Esophagus muscularis mucosa (tissue), 4 donors: ENCODE results near the gene SNF8. TPM values are rescaled to one million over a fixed set of nuclear protein-coding genes. Genes with fewer than 3 reads are reported as not detected.

Experiments
- DNase-seq: peaks from one replicate; pipeline ENCODE4 v3.0.0-alpha.2; 2017; ENCODE audit errors: extremely low spot score
- H3K27ac ChIP-seq, 4 donors: fragments of 200-600 bp; sonication (generic); replicated peaks in 1 of 4; 1 replicate in 3 of 4; 2 replicates in 1 of 4; pipeline ENCODE4 v1.5.1; 2016 to 2019; ENCODE audit warnings: mild to moderate bottlenecking in 1 of 4
- H3K27me3 ChIP-seq, 4 donors: fragments of 200-600 bp; sonication (generic); one replicate each; pipeline versions ENCODE4 v1.5.1 to v1.6.0; 2016 to 2019
- H3K36me3 ChIP-seq, 4 donors: fragments of 200-600 bp; sonication (generic); one replicate each; pipeline ENCODE4 v1.5.1; 2016 to 2019
- H3K4me1 ChIP-seq, 4 donors: fragments of 200-600 bp; sonication (generic); one replicate each; pipeline ENCODE4 v1.5.1; 2016 to 2019
- H3K4me3 ChIP-seq, 4 donors: fragments of 200-600 bp; sonication (generic); 1 replicate in 2 of 4; 2 replicates in 2 of 4; pipeline ENCODE4 v1.5.1; 2016 to 2019; ENCODE audit warnings: mild to moderate bottlenecking in 4 of 4, moderate library complexity in 1 of 4
- H3K9me3 ChIP-seq, 4 donors: fragments of 200-600 bp; sonication (generic); 1 replicate in 3 of 4; 2 replicates in 1 of 4; pipeline ENCODE4 v1.5.1; 2016 to 2019
- CTCF ChIP-seq, 3 experiments: fragments of 200-600 bp in 2 of 3; fragments of 450-650 bp in 1 of 3; sonication (generic) in 2 of 3; IDR thresholded peaks; one replicate each; pipeline ENCODE4 v1.5.1; 2017 to 2019; ENCODE audit warnings: antibody characterized with exemption in 3 of 3, mild to moderate bottlenecking in 2 of 3, moderate library complexity in 1 of 3
- EP300 ChIP-seq: sonication (generic); formaldehyde crosslinking; IDR thresholded peaks from one replicate; pipeline ENCODE4 v1.6.1; 2017; ENCODE audit warnings: antibody characterized with exemption
- POLR2A ChIP-seq: fragments of 450-650 bp; IDR thresholded peaks from one replicate; pipeline ENCODE4 v1.6.1; 2017; ENCODE audit warnings: antibody characterized with exemption, moderate library complexity, mild to moderate bottlenecking, low read depth
- POLR2AphosphoS5 ChIP-seq, 2 donors: sonication (generic); formaldehyde crosslinking; IDR thresholded peaks; one replicate each; pipeline ENCODE4 v1.6.1; 2017; ENCODE audit warnings: antibody characterized with exemption in 2 of 2
- WGBS: methylation state at CpG from one replicate; pipeline ENCODE4 v1.1.5; 2018; 5-methylcytosine and 5-hydroxymethylcytosine counted together
- intact Hi-C: fragments of 100-400 bp; cut with DNase I; formaldehyde crosslinking; loops from one replicate; pipeline ENCODE4 v1.15.1; 2023
- total RNA-seq, 4 donors: library from RNA; depleted of rRNA; stranded (reverse); fragments of >200 nt; gene quantifications; one replicate each; pipeline versions ENCODE4 v1.1.0 to v1.2.1, GENCODE V29; 2016

The SNF8 gene
- total RNA-seq, 4 donors from 2014 or later = 80.6 to 97.1 (median 92.3) TPM

- H3K4me1 ChIP-seq = peaks cover 0 to 8% (median 0%) of the 10 kb centered on the region in 4 donors
- intact Hi-C loops = no loop called here
- H3K27me3 ChIP-seq = no peaks in the 10 kb centered on the region
- WGBS = 45% methylated on average over 1 of the region's 1 CpG
- H3K36me3 ChIP-seq = peaks cover 74 to 100% (median 97%) of the 10 kb centered on the region in 4 donors
- no peak for TF ChIP-seq POLR2AphosphoS5 (IDR thresholded peaks at IDR 0.05)
- no peak for TF ChIP-seq CTCF (IDR thresholded peaks at IDR 0.05)
- TF ChIP-seq POLR2A = no peak
- TF ChIP-seq EP300 = no peak
- no peaks in the 10 kb centered on the region for H3K9me3 ChIP-seq
- H3K4me3 ChIP-seq = no peak overlapping the region
- H3K27ac ChIP-seq = no peak overlapping the region
- no peak for DNase-seq
These were observed 14.9 kb downstream of the SNF8 start for GRCh38 chr17:48929812-48930165.

DNA sequence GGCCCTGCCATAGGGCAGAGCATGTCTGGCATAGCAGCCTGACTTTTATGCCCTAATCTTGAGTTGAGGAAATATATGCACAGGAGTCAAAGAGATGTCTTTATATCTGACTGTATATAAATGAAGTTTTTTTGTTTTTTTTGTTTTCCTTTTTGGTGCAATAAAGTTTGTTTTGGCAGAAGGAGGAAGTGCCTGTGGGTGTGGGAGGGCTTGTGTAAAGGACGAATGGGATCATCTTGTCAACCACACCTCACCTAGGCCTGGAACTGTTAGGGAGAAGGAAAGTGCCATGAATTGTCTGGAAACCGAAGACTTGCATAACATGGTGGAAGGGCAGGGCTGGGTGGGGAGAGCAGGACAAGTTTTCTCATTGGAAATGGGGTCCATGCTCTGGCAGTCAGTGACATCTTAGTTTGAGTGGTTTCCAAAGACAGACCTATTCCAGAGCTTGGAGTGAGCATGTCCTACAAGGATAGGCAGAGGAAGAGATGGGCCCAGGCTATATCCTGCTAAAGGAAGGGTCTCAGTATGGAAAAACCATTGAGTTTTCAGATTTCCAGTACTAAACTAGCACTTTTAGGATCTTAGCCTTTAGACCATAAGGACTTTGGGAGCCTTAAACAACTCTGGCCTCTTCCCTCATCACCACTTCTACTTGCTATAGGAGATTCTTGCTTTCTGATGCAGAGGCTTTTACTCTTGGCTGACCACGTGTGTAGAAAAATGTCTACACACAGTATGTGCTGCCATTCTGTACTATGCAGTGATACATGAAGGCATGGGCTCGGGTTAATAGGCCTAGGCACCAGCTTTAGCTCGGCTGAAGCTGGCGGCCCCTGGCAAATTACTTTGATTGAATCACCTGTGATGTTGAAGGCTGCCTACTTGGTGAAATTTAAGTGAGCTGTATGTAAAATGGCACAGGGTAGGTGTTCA, 15.5 kb downstream of the SNF8 start:
- intact Hi-C loops = no loop called here
- no peaks in the 10 kb centered on the region for H3K27me3 ChIP-seq
- WGBS = 82% methylated on average over 6 of the region's 6 CpGs
- H3K36me3 ChIP-seq = peaks cover 76 to 100% (median 97%) of the 10 kb centered on the region in 4 donors
- H3K9me3 ChIP-seq = no peaks in the 10 kb centered on the region
- H3K27ac ChIP-seq = no peak overlapping the region
- no peak for DNase-seq
- H3K4me3 ChIP-seq = no peak overlapping the region
- TF ChIP-seq CTCF (IDR thresholded peaks at IDR 0.05) = no peak
- TF ChIP-seq POLR2A = no peak
- TF ChIP-seq POLR2AphosphoS5 (IDR thresholded peaks at IDR 0.05) = peak in 1 of 2 donors; percentile 2
- peaks cover 0 to 8% (median 0%) of the 10 kb centered on the region in 4 donors for H3K4me1 ChIP-seq

DNA sequence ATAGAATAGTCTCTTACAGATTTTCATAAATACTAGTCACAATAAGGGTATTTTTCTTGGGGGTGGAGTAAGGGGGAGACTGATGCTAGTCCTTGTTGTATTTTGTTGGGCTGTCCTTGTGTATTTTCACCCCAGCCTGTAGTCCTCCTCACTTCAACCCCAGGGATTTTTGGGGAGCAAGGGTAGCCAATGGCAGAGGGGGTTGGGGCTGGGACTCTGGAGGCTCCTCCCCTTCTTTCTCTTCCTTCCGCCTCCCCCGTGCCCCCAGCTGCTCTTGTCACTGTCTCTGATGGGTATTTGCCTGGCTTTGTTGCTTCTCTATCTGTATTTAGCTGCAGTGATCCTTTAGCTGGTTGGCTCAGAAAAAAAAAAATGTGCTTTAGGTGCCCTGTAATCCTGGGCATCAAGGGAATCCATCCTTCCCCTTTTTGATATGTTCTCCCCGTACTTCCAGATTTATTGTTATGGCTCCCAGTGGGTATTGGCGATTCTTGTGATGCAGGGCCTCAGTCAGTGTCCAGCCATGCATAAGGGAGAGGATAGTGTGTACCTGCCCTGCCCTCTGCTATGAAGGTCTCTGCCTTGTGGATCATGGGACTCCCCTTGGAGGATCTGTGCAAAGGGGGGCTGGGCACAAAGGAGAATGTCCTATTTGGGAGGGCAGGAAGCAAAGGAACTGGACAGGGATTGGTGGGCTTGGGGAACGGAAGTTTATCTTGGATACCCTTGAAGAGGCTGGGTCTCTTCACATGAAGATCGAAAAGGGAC, 16.5 kb downstream of the SNF8 start:
- Histone ChIP-seq H3K36me3 (peaks cover 83 to 100% (median 97%) of the 10 kb centered on the region in 4 donors), H3K27ac (no peak overlapping the region), H3K9me3 (no peaks in the 10 kb centered on the region), H3K4me3 (no peak overlapping the region), H3K27me3 (no peaks in the 10 kb centered on the region), H3K4me1 (peaks cover 0 to 8% (median 0%) of the 10 kb centered on the region in 4 donors)
- intact Hi-C loops = no loop called here
- 70% methylated on average over 6 of the region's 6 CpGs for WGBS
- TF ChIP-seq POLR2A = no peak
- TF ChIP-seq POLR2AphosphoS5 (IDR thresholded peaks at IDR 0.05) = peak in 1 of 2 donors; percentile 5
- TF ChIP-seq EP300 = no peak
- no peak for TF ChIP-seq CTCF (IDR thresholded peaks at IDR 0.05)
- DNase-seq = no peak

GRCh38 chr17:48925991-48926342, 18.7 kb downstream of the SNF8 start:
- TF ChIP-seq EP300 (no peak), CTCF (IDR thresholded peaks at IDR 0.05) (no peak), POLR2A (no peak), POLR2AphosphoS5 (IDR thresholded peaks at IDR 0.05) (no peak)
- WGBS = 49% methylated on average over 3 of the region's 3 CpGs
- Histone ChIP-seq H3K9me3 (no peaks in the 10 kb centered on the region), H3K27ac (no peak overlapping the region), H3K4me3 (no peak overlapping the region), H3K4me1 (peaks cover 0 to 8% (median 0%) of the 10 kb centered on the region in 4 donors), H3K27me3 (no peaks in the 10 kb centered on the region), H3K36me3 (peaks cover 87 to 100% (median 98%) of the 10 kb centered on the region in 4 donors)
- no peak for DNase-seq
- intact Hi-C loops = no loop called here
